ENCODE measurements around the gene ABLIM1. TPM values are rescaled to one million over a fixed set of nuclear protein-coding genes. Genes with fewer than 3 reads are reported as not detected.
A peak's percentile ranks its signal among the peaks of the same experiment; 100 is the strongest.

The ABLIM1 gene
- total RNA-seq, 6 donors from 2014 or later: 92.2 to 153 (median 131) TPM

DNA sequence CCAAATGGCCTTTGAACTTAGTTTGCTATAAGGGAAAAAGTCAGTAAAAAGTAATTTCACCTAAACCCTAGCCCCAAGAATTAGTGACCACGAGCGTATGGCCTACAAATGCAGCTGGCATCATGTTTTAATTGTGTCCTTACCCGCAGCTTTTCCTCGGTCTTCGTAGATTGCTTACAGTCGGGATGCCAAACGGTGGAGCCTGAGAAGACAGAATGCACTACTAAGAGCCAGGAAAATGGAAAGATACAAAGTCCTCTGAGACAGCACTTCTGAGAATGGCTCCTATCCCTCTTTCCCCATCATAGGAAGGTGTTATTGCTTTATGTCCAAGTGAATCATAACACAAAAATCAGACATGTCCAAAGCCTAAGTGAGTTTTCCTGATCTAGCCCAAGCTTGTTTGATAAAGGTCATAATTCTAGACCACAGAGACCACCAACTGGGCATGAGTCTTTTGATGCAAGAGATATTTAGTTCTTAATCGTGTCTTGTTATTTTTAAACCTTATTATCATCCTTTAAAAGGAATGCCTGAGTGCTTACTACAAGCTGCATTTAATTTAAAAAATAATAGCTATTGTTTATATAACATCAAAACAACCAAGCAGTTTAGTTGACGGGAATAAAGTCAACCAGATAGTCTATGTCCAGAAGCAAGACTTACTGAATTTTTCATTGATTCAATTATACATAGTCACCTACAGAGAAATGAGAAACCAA lies 170.1 kb downstream of the ABLIM1 start:
- TF ChIP-seq, protein P1, sequence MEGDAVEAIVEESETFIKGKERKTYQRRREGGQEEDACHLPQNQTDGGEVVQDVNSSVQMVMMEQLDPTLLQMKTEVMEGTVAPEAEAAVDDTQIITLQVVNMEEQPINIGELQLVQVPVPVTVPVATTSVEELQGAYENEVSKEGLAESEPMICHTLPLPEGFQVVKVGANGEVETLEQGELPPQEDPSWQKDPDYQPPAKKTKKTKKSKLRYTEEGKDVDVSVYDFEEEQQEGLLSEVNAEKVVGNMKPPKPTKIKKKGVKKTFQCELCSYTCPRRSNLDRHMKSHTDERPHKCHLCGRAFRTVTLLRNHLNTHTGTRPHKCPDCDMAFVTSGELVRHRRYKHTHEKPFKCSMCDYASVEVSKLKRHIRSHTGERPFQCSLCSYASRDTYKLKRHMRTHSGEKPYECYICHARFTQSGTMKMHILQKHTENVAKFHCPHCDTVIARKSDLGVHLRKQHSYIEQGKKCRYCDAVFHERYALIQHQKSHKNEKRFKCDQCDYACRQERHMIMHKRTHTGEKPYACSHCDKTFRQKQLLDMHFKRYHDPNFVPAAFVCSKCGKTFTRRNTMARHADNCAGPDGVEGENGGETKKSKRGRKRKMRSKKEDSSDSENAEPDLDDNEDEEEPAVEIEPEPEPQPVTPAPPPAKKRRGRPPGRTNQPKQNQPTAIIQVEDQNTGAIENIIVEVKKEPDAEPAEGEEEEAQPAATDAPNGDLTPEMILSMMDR (IDR thresholded peaks at IDR 0.05): no peak
- TF ChIP-seq EP300 (IDR thresholded peaks at IDR 0.05) (no peak), POLR2AphosphoS5 (IDR thresholded peaks at IDR 0.05) (no peak), POLR2A (IDR thresholded peaks at IDR 0.05) (no peak)
- H3K27ac ChIP-seq: no peak overlapping the region
- 92 to 94% methylated on average over 9 of the region's 9 CpGs for WGBS, 2 donors
- H3K4me3 ChIP-seq: no peak overlapping the region
- ATAC-seq (ENCODE audit: low FRiP score in 2 of 2): no peak
- DNase-seq: no peak
- H3K9me3 ChIP-seq: no peaks in the 10 kb centered on the region
- H3K4me1 ChIP-seq: peaks cover 7 to 23% (median 14%) of the 10 kb centered on the region in 4 donors
- peaks cover 0 to 51% (median 9%) of the 10 kb centered on the region in 4 donors for H3K36me3 ChIP-seq
- no peaks in the 10 kb centered on the region for H3K27me3 ChIP-seq

DNA sequence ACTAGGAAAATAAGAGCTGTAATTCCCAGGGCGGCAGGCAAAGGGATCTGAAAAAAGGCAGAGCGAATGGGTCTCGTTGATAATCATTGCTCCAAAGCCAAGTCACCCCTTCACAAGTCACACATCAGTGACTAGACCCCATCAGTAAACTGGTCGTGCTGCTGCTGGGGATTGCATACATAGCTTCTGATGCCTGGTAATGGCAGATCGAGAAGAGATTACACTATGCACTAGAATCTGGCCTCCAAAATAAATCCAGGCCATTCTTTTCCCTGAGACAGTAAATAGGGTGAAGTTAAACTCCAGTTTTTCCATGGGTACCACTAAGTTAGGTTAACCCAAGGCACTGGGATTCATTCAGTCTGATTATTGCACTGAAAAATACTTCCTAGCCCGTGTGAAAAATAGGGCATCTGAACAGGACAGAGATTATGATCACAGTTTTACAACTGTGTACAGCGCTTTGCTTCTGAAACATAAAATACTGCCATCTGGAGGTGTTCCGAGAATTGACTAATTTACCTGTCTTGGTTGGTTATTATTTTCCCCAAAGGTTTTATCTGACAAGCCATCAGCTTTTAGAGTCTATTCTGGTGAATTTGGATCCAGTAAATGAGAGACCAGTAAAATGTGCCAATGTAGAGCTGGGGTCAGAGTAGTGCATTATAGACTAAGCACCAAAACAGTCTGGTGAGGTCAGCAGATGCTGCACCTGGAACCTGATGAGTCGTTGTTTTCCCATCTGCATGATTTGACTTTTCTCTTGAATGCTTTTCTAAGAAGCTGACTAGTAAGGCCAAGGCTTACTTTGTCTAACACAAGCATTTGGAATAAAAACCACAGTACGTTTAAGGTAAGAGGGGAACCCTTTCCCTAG lies 170.9 kb downstream of the ABLIM1 start:
- DNase-seq (no peak), ATAC-seq (ENCODE audit: low FRiP score in 2 of 2) (no peak)
- Histone ChIP-seq H3K36me3 (peaks cover 0 to 51% (median 9%) of the 10 kb centered on the region in 4 donors), H3K4me3 (no peak overlapping the region), H3K27ac (no peak overlapping the region), H3K9me3 (no peaks in the 10 kb centered on the region), H3K27me3 (no peaks in the 10 kb centered on the region), H3K4me1 (peaks cover 2 to 22% (median 13%) of the 10 kb centered on the region in 4 donors)
- TF ChIP-seq POLR2AphosphoS5 (IDR thresholded peaks at IDR 0.05): no peak
- TF ChIP-seq, protein P1 (IDR thresholded peaks at IDR 0.05): no peak
- WGBS, 2 donors: 93% methylated on average over 10 of the region's 10 CpGs

DNA sequence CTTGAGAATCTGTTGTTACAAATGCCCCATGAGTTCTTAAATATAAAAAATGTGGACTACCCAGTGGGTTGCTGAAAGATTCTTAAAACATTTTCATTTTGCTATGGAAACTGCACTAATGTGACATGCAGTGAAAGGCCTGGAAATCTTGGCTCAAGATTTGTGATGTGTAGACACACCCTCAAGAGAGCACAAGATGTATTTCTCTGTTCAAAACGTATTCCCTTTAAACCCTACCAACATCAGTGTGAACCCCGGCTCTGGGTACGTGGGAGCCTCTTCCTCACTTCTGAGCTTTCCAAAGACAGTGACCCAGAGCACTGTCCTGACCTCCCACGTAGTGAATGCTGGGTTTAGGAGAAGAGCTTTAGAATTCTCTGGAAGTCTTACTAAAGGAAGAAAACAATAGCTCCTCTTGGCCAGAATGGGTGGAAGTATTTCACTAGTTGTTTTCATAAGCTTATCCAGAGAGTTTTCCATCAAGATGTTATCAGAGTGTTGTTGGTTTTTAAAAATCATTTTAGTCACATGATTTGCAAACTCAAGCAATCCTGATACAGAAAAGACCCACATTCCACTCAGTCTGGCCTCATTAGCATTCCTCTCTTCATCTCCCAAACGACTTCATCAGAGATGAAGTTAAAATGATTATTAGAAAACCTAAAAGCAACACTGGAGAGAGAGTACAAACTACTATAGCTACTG lies 172.2 kb downstream of the ABLIM1 start:
- Histone ChIP-seq H3K4me1 (peaks cover 2 to 16% (median 11%) of the 10 kb centered on the region in 4 donors), H3K36me3 (peaks cover 0 to 43% (median 6%) of the 10 kb centered on the region in 4 donors), H3K27me3 (no peaks in the 10 kb centered on the region), H3K4me3 (no peak overlapping the region), H3K9me3 (no peaks in the 10 kb centered on the region), H3K27ac (no peak overlapping the region)
- no peak for TF ChIP-seq POLR2AphosphoS5 (IDR thresholded peaks at IDR 0.05)
- no peak for TF ChIP-seq EP300 (IDR thresholded peaks at IDR 0.05)
- no peak for TF ChIP-seq POLR2A (IDR thresholded peaks at IDR 0.05)
- peak in 1 of 2 donors; percentile 75 for ATAC-seq (ENCODE audit: low FRiP score in 2 of 2)
- no peak for DNase-seq
- WGBS, 2 donors: 75% methylated on average over 5 of the region's 5 CpGs

DNA sequence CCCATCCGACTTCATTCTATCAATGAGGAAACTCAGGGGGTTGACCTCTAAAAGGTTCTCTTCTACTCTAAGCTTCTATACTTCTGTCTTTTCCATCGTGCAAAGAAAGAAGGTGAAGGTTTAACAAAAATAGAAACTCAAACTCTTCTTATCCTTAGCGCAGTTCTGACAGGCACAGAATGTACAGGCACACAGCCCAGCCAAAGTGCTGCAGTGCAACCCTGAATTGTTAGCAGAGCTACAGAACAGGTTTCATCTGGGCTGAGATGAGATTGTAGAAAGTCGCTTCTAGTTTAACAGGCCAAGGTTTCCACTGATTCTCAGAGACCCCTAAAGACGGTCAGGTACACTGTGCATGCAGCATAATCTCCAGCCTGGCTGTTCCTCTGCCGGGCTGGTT lies 174.5 kb downstream of the ABLIM1 start:
- Histone ChIP-seq H3K9me3 (no peaks in the 10 kb centered on the region), H3K4me3 (no peak overlapping the region), H3K4me1 (peaks cover 2 to 16% (median 11%) of the 10 kb centered on the region in 4 donors), H3K27me3 (no peaks in the 10 kb centered on the region), H3K36me3 (peaks cover 0 to 29% (median 3%) of the 10 kb centered on the region in 4 donors), H3K27ac (no peak overlapping the region)
- TF ChIP-seq POLR2AphosphoS5 (IDR thresholded peaks at IDR 0.05) (no peak), POLR2A (IDR thresholded peaks at IDR 0.05) (no peak), EP300 (IDR thresholded peaks at IDR 0.05) (no peak)
- TF ChIP-seq, protein P1 (IDR thresholded peaks at IDR 0.05): no peak
- DNase-seq (peak in 1 of 2 donors; percentile 33), ATAC-seq (ENCODE audit: low FRiP score in 2 of 2) (no peak)
- WGBS, 2 donors: 82 to 84% methylated on average over 6 of the region's 6 CpGs
